Mononuclear cell (primary cell): ENCODE results near the gene NPAT. TPM values are rescaled to one million over a fixed set of nuclear protein-coding genes. Genes with fewer than 3 reads are reported as not detected.

Experiments used
- H3K27me3 ChIP-seq: 2 replicates; pipeline ENCODE4 v1.6.0; 2011; ENCODE audit warnings: low read length, control low read depth; ENCODE audit not compliant: insufficient read depth
- H3K4me1 ChIP-seq: 2 replicates; pipeline ENCODE4 v1.5.1; 2011; ENCODE audit warnings: mild to moderate bottlenecking, low read length, control low read depth; ENCODE audit not compliant: insufficient read depth
- H3K4me3 ChIP-seq: 2 replicates; pipeline ENCODE4 v1.5.1; 2011; ENCODE audit warnings: mild to moderate bottlenecking, low read length, moderate library complexity
- H3K9me3 ChIP-seq: 2 replicates; pipeline ENCODE4 v1.5.1; 2011; ENCODE audit warnings: low read depth, mild to moderate bottlenecking, control low read depth, low read length
- total RNA-seq: library from RNA; depleted of rRNA; stranded (reverse); fragments of >200 nt; gene quantifications from one replicate; pipeline ENCODE4 v1.2.3, GENCODE V29; 2012

Gene NPAT
- total RNA-seq, 1 donor, result 46.0 TPM

DNA sequence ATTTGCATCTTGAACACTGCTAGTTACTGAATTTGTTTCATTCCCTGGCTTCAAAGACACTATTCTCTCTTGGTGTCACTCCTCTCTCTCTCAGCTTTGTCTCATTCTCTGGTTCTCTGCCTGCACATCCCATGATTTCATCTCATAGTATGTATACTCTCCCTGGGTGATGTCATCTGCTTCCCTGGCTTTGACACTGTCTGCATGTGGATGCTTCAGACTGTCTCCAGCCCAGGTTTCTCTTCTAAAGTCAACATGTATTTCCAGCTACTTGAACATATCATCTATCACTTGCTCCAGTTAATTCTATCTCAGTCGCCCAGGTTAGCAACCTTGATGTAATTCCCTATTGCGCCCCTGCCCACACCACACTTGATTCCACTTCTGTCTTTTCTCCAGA lies 110.4 kb downstream of the NPAT start:
- no peak overlapping the region for H3K4me3 ChIP-seq
- H3K27me3 ChIP-seq, result no peaks in the 10 kb centered on the region
- no peaks in the 10 kb centered on the region for H3K9me3 ChIP-seq
- no peaks in the 10 kb centered on the region for H3K4me1 ChIP-seq

DNA sequence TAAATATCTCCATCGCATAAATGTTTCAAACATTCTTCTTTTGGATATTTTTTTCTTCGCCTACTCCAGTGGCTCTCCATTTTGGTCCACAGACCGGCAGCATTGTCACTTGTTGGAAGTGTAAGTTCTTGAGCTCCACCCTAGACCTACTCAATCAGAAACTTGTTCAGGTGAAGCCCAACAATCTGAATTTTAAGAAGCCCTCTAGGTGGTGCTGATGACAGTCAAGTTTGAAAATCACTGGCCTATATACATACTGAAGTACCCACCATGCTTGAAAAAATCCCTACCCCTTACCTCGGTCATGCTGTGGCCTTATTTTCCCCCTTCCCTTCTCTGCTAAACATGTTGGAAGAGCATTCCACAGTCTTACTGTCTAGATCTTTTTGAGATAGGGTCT lies 111.3 kb downstream of the NPAT start:
- Histone ChIP-seq H3K9me3 (no peaks in the 10 kb centered on the region), H3K27me3 (no peaks in the 10 kb centered on the region), H3K4me3 (no peak overlapping the region), H3K4me1 (no peaks in the 10 kb centered on the region)

Other genes starting within 250 kb of the NPAT start
- 121 TPM for gene CUL5, start 213.7 kb downstream of the NPAT start, total RNA-seq
- 11.2 TPM for gene ACAT1, start 101.1 kb downstream of the NPAT start, total RNA-seq
- 435 TPM for gene ATM, start 429 bp upstream of the NPAT start, total RNA-seq
- gene C11orf65, start 244.9 kb upstream of the NPAT start, total RNA-seq, result 0.31 TPM